Right atrium auricular region (tissue), 2 donors: ENCODE results near the gene IGSF21. TPM values are rescaled to one million over a fixed set of nuclear protein-coding genes. Genes with fewer than 3 reads are reported as not detected.

Source experiments
- DNase-seq: peaks from one replicate; pipeline ENCODE4 v3.0.0-alpha.2; 2019; ENCODE audit warnings: low spot score
- H3K27ac ChIP-seq, 2 donors: fragments of 200-600 bp; sonication (generic); 1 replicate in 1 of 2; 2 replicates in 1 of 2; pipeline ENCODE4 v1.5.1; 2016 to 2019
- H3K27me3 ChIP-seq, 2 donors: fragments of 200-600 bp; sonication (generic); one replicate each; pipeline versions ENCODE4 v1.5.1 to v1.6.0; 2017 to 2019
- H3K36me3 ChIP-seq: fragments of 200-600 bp; sonication (generic); one replicate; pipeline ENCODE4 v1.5.1; 2016
- H3K4me1 ChIP-seq, 2 donors: fragments of 200-600 bp; sonication (generic); one replicate each; pipeline versions ENCODE4 v1.5.1 to v1.6.0; 2017 to 2019
- H3K4me3 ChIP-seq, 2 donors: fragments of 200-600 bp; sonication (generic); 1 replicate in 1 of 2; 2 replicates in 1 of 2; pipeline ENCODE4 v1.5.1; 2017 to 2019; ENCODE audit warnings: mild to moderate bottlenecking in 1 of 2, moderate library complexity in 1 of 2
- H3K9me3 ChIP-seq, 2 donors: fragments of 200-600 bp; sonication (generic); one replicate each; pipeline ENCODE4 v1.5.1; 2019
- CTCF ChIP-seq, 2 donors: fragments of 200-600 bp; sonication (generic); IDR thresholded peaks; one replicate each; pipeline ENCODE4 v1.5.1; 2019; ENCODE audit warnings: antibody characterized with exemption in 2 of 2
- total RNA-seq, 2 donors: library from RNA; depleted of rRNA; stranded (reverse); fragments of >200 nt; gene quantifications; one replicate each; pipeline ENCODE4 v1.1.0, GENCODE V29; 2016

IGSF21 gene
- total RNA-seq, 2 donors from 2014 or later = 1.8 to 6.0 TPM

DNA sequence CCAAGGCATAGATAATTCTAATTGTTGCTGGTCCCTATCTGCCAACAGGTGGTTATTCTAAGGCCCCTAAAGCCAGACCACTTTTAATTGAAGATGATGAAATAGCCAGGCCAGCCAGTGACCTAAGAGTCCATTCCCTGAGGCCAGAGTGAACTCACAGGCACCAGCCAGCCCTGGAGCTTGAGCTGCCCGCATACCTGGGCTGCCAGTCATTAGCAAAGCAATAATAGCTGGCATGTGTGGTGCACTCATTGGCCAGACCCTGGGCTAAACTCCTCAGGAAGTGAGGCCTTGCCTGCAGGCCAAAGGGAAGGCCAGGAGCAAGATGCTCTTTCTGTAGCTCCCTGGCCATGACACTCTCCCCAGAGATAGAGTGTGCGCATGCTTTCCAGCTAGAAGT, 192.8 kb downstream of the IGSF21 start:
- no peak for DNase-seq
- H3K27ac ChIP-seq = no peak overlapping the region
- no peaks in the 10 kb centered on the region for H3K9me3 ChIP-seq
- H3K4me3 ChIP-seq = no peak overlapping the region
- H3K27me3 ChIP-seq = peaks cover 0 to 5% of the 10 kb centered on the region in 2 donors
- no peaks in the 10 kb centered on the region for H3K4me1 ChIP-seq
- no peak for TF ChIP-seq CTCF (IDR thresholded peaks at IDR 0.05)
- no peaks in the 10 kb centered on the region for H3K36me3 ChIP-seq

DNA sequence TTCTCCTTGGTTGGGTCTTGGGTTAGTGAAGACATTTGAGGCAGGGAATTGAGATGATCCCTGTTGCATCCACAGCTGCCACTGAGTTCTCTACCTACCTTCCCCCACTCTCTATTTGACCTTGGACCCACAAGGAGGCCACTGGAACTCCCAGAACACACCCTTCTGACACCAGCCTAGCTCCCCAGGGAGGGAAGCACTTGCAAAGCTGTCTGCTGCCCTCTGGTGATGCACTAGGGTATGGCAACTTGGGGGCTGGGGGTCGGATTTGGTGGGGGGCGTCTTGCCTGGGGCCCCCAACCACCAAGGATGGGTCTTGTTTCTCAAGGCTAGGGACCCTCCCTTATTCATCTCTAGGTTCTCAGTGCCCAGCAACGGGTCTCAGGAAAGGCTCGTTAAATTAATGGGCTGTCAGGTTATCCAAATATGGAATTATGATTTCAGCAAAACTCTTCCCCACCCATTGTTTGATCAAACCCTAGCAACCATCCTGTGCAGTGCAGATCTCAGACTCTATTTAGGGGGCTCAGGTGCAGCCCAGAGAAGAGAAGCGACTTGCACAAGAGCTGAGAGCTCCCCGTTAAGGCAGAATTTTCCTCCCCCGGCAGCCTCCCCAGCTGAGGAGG, 195.3 kb downstream of the IGSF21 start:
- Histone ChIP-seq H3K36me3 (no peaks in the 10 kb centered on the region), H3K27me3 (no peaks in the 10 kb centered on the region)

GRCh38 chr1:18304151-18304869, 196.7 kb downstream of the IGSF21 start:
- Histone ChIP-seq H3K4me1 (no peaks in the 10 kb centered on the region), H3K27me3 (no peaks in the 10 kb centered on the region), H3K4me3 (no peak overlapping the region), H3K27ac (no peak overlapping the region), H3K9me3 (no peaks in the 10 kb centered on the region), H3K36me3 (no peaks in the 10 kb centered on the region)
- TF ChIP-seq CTCF (IDR thresholded peaks at IDR 0.05) = no peak
- no peak for DNase-seq

More for the DNA sequence above, 195.3 kb downstream of the IGSF21 start:
- Histone ChIP-seq H3K4me1 (no peaks in the 10 kb centered on the region), H3K27ac (no peak overlapping the region), H3K4me3 (no peak overlapping the region), H3K9me3 (no peaks in the 10 kb centered on the region)
- TF ChIP-seq CTCF (IDR thresholded peaks at IDR 0.05) = peak in 1 of 2 donors; percentile 38
- no peak for DNase-seq

DNA sequence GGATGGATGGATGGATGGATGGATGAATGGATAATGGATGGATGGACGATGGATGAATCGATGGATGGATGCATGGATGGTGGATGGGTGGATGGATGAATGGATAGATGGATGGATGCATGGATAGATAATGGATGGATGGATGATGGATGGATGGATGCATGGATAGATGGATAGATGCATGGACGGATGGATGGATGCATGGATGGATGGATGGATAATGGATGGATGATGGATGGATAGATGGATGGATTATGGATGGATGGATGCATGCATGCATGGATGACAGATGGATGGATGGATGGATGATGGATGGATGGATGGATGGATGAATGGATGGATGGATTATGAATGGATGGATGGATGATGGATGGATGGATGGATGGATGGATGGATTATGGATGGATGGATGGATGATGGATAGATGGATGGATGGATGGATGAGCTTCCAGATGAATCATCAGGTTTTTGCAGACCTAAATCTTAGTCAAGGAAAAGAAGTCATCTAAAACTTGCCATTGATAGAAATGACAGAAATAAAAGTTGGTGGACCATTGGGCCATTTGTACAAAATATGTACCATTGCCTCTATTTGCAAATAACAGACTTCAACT, 197.7 kb downstream of the IGSF21 start:
- Histone ChIP-seq H3K4me1 (no peaks in the 10 kb centered on the region), H3K27me3 (no peaks in the 10 kb centered on the region), H3K4me3 (no peak overlapping the region), H3K9me3 (no peaks in the 10 kb centered on the region), H3K27ac (no peak overlapping the region), H3K36me3 (no peaks in the 10 kb centered on the region)
- TF ChIP-seq CTCF (IDR thresholded peaks at IDR 0.05) = no peak
- no peak for DNase-seq

DNA sequence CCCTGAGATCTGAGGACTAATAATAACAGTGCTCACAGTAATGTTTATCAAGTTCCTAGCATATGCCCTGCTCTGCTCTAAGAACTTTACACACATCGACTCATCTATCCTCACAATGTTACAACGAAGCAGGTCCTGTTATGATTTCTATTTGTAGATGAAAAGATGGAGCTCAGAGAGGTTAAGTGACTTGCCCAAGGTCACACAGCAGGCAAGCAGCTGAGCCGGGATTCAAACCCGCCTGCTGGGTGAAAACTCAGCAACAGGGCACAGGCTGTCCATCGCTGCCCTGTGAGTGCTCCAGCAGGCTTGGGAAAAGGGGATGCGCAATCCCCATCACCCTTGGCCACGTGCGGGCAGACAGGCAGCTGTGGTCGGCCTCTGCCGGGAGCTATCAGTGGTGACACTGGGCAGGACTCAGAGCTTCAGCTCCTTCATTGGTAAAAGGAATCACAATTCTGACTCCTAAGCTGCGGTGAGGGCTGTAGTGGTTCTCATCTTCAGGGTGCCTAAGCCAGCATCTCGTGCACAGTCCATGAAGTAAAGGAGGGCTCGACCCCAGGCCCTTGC, 199.8 kb downstream of the IGSF21 start:
- H3K36me3 ChIP-seq = no peaks in the 10 kb centered on the region
- no peaks in the 10 kb centered on the region for H3K4me1 ChIP-seq
- H3K27ac ChIP-seq = no peak overlapping the region
- no peak for TF ChIP-seq CTCF (IDR thresholded peaks at IDR 0.05)
- H3K4me3 ChIP-seq = no peak overlapping the region
- no peaks in the 10 kb centered on the region for H3K27me3 ChIP-seq
- DNase-seq = no peak
- H3K9me3 ChIP-seq = no peaks in the 10 kb centered on the region
